ENCODE data around the gene COL6A6.

DNA sequence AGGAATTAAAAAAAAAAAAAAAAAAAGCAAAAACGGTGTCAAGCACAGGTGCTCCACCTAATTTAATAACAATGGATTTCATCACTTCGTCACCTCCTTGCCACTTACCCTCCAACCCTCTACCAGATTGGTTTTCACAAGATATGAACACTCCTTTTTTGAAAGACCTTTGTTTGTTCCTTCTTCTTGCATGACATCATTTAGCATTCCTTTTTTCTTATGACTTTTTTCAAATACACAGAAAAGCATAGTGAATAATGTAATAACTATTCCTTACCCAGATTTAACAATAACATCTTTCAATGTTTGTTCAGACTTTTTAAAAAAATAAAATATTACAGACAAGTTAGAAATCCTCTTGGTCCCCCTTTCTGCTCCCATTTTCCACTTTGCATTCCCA lies 16.3 kb downstream of the COL6A6 start:
- TF ChIP-seq EZH2 (IDR thresholded peaks at IDR 0.05; ENCODE audit: low read length): no peak
- TF ChIP-seq, protein P1, sequence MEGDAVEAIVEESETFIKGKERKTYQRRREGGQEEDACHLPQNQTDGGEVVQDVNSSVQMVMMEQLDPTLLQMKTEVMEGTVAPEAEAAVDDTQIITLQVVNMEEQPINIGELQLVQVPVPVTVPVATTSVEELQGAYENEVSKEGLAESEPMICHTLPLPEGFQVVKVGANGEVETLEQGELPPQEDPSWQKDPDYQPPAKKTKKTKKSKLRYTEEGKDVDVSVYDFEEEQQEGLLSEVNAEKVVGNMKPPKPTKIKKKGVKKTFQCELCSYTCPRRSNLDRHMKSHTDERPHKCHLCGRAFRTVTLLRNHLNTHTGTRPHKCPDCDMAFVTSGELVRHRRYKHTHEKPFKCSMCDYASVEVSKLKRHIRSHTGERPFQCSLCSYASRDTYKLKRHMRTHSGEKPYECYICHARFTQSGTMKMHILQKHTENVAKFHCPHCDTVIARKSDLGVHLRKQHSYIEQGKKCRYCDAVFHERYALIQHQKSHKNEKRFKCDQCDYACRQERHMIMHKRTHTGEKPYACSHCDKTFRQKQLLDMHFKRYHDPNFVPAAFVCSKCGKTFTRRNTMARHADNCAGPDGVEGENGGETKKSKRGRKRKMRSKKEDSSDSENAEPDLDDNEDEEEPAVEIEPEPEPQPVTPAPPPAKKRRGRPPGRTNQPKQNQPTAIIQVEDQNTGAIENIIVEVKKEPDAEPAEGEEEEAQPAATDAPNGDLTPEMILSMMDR (optimal IDR thresholded peaks at IDR 0.05 in 1 of 3, IDR thresholded peaks at IDR 0.05 in 1 of 3, conservative IDR thresholded peaks at IDR 0.05 in 1 of 3; ENCODE audit: extremely low read depth in 1 of 3, insufficient read depth in 2 of 3, low read length in 3 of 3): no peak
